IPS-18c (cell line): ENCODE results near the gene C3orf20.
"Not testable (repeated sequence)": the region's sequence is repeated elsewhere in the genome, so short reads cannot be mapped to it uniquely, and the experiment has no call there.

Experiments
- H3K4me3 ChIP-seq: 2 replicates; pipeline ENCODE4 v1.7.0; 2013; ENCODE audit warnings: low read depth, mild to moderate bottlenecking, low read length, moderate library complexity; ENCODE audit not compliant: insufficient read depth
- H3K9me3 ChIP-seq: one replicate; pipeline ENCODE4 v1.6.1; 2013; ENCODE audit warnings: mild to moderate bottlenecking, low read length, moderate library complexity; ENCODE audit not compliant: control insufficient read depth, insufficient read depth

C3orf20 gene

DNA sequence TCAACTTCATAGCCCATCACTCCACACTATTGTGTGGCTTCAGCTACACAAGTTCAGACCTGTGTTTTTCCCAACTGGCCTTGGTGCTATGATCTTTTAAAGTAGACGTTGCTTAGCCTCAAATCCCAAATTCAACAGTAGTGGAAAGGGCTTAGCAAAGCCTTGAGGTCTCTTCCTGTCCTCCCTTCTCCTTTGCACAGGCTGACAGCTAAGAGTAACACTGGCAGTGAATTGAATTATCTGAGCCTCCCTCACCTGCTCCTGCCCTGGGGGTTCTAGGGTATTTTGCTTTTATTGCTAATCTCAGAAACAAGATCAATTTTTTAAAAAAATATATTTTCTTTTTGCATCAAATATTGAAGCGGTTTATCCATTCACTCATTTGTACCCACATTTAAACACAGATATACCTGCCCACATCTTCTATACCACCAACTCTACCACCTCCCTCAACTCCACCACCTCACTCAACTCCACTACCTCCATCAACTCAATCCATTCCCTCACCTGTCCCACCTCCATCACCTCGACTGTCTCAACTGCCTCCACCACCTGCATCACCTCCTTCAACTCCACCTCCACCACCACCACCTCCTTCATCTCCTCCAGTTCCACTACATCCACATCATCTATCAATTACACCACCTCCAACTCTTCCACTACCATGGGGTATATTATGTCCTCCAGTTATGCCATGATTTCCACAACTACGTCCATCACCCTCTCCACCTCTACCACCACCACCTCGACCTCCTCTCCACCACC lies 133.7 kb downstream of the C3orf20 start:
- H3K4me3 ChIP-seq, result no peak overlapping the region
- no peaks in the 10 kb centered on the region for H3K9me3 ChIP-seq

DNA sequence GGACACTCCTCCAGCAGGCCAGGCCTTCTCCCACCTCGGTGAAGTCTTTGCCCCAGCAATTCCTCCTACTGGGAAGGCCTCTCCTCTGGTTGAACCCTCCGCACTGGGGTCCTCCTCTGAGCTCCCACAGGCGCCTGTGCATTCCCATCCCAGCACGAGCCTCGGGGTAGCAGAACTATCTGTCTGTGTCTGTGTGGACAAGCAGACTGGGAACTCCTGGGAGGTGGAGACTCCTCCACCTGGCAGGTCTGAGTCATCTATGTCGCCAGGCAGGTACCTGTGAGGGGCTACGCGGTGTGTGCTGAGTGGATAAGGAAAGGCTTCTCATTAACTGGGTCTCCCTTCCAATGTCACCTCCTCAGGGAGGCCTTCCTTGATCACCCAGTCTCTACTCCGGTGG lies 134.7 kb downstream of the C3orf20 start:
- H3K4me3 ChIP-seq, result peak overlapping the region; percentile 52
- H3K9me3 ChIP-seq, result not testable (repeated sequence)

DNA sequence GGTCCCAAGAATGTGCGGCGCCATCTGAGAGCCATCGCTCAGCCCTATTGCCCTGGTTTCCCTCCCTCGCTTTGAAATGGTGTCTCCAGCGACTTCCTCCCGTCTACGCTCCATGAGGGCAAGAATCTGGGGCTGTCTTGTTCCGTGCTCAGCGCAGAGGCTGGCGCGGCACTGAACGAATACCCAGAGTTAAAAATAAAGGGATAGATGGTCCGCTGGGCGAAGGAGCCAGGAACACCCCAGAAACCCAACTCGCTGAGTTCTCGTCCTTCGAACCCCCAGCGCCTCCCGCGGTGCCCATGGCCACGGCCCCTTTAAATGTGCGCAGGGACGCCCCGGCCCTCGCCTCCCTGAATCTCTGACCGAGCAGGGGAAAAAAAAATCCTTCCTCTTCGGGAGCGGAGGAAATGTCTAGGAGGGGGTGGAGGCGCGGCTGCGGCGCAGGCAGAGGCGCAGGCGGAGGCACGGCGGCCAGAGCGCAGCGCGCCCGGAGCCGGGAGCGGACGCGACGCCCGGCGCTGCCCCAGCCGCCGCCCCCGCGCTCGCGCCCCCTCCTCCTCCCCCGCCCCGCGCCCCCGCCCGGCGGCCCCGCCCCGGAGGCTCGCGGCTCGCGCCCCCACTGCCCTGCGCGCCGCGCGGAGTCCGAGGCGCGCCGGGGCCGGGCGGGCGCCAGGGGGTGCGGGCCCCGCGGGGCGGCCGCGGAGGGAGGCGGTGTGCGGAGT lies 135.3 kb downstream of the C3orf20 start:
- Histone ChIP-seq H3K4me3 (peak overlapping the region; percentile 60), H3K9me3 (no peaks in the 10 kb centered on the region)

DNA sequence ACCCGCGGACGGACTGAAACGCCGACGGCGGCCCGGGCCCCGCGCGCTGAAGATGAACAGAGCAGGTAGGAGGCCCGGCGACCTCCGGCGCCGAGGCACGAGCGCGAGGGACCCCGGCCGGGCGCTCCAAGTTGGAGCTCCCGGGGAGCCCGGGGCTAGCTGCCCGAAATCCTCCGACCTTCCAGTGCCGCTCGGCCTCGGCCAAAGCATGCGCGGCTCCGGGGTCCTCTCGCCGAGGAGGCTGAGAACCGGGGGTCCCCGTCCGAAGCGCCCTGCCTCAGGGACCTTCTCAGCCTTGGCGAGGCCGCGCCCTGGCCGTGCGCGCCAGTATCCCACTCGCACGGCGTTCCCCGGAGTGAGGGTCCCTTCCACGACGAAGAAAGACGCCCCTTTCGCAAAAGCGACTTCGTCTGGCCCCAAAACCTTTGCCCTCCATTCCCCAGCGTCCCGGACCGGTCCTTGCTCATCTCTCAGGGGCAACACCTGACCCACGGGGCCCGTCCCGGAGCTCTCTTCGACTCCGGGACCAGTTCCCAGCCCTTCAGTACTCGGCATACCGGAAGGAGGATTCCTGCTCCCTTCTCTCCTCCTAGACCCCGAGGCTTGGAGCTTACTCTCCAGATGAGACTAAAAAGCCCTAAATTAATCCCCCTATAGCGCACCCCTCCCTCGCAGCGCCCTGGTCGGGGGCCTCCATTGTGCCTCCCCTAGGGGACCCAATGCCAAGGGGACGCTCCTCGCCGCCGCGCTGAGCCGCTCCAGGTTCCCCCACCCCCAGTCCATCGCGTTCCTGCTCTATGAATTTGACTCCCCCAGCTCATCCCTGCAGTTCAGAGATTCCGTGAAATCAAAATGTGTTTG lies 136.1 kb downstream of the C3orf20 start:
- H3K4me3 ChIP-seq, result peak overlapping the region; percentile 60
- no peaks in the 10 kb centered on the region for H3K9me3 ChIP-seq

DNA sequence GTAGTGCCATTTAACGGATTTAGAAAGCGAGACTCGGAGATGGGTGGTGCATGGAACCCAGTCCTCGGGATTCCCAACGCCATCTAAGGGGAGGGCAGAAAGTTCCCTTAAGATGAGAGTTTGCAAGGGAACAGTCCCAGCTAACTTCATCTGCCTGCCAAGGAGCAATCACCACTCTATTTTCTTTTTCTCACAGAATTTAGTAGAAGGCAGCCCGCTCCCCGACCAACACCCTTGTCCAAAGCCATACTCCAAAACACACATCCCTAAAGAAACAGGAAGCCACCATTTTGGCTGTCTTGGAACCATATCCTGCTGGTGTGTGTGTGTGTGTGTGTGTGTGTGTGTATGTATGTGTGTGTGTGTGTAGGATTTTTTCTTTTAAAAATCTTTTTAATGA lies 136.7 kb downstream of the C3orf20 start:
- Histone ChIP-seq H3K9me3 (no peaks in the 10 kb centered on the region), H3K4me3 (peak overlapping the region; percentile 60)

DNA sequence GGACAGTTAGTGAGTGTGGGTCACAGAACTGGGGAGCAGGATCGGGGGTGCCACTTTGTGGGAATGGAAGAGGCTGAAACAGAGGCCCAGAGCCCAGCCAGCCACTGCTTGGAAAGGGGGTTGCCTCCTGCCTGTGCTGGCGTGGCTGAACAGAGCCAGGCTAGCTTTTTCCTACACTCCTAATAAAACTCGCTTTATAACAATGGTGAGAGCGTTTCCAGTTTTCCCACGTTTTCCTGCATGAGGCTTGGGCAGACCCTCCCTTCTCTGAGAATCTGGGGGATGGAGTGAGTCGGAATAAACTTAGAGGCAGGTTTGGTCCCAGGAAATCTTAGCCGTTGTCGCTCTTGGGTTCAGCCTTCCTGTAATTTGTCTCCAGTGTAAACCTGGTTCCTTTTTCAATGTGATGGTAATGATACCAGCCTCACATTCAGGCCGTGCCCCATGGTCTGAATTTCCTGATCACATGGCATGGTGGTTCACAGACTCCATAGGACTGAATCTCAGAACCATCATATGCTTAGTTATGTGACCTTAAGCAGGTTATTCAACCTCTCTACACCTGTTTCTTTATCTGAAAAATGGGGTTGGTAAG lies 137.4 kb downstream of the C3orf20 start:
- H3K4me3 ChIP-seq, result no peak overlapping the region
- no peaks in the 10 kb centered on the region for H3K9me3 ChIP-seq

DNA sequence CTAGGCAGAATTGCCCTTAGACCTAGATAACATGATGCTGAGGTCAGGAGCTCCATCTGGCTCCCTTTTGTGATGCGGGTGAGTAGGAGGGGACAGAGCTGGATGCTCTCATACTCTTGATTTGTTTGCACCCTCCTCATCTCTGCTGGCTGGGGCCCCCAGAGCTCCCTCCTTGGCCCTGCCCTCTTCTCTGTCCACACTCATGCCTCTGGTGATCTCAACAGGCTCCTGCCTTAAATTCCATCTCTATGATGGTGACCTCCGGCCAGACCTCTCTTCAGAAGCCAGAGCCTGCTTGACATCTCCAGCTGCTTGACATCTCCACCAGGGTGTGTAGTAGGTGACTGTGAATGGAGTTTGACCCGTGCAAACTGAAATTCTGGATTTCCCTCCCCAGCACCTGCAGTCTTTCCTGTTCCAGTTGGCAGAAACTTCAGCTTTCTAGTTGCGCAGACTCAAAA lies 139.5 kb downstream of the C3orf20 start:
- no peaks in the 10 kb centered on the region for H3K9me3 ChIP-seq
- H3K4me3 ChIP-seq, result no peak overlapping the region

DNA sequence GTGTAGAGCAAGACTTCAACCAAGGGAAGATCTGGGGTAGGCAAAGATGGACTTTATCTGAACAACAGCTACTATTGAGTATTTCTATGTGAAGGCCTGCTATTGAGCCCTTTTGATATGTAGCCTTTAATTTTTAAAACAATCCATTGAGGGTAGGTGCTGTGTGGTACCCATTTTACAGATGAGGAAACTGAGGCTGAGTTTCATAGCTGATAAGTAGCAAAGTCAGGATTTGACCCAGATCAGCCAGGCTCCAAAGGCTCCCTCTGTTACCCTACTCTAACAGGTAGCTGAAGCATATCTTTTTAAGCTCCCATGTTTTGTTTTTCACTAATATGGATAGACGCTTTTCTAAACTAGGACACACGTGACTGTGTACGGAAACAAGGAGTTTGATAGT lies 141.4 kb downstream of the C3orf20 start:
- Histone ChIP-seq H3K4me3 (no peak overlapping the region), H3K9me3 (no peaks in the 10 kb centered on the region)

DNA sequence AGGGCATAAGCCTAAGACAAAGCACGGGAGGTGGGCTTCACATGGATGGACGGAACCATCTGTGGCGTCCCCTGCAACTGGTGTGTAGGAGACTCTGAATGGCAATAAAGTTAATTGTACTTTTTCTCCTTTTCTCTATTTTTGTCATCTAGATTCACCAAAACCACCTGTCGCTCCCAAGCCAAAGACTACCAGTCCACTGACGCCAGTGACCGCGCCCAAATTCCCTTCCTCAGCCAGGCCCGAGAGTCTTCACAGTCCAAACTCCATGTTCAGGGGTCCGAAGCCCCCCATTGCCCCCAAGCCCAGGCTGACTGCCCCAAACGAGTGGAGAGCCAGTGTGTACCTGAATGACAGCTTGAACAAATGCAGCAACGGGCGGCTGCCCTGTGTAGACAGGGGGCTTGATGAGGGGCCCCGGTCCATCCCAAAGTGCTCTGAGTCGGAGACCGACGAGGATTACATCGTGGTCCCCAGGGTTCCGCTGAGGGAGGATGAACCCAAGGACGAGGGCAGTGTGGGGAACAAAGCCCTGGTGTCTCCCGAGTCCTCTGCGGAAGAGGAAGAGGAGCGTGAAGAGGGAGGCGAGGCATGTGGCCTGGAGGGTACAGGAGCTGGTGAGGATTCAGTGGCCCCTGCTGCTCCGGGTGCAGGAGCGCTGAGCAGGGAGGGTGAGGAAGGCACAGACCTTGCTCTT lies 144.0 kb downstream of the C3orf20 start, which contains the start of gene FGD5:
Gene FGD5, plus strand, starts transcription at position 159 of the 697 bp plus-strand sequence. Its CDS starts 110 bp downstream, at position 269.
- H3K4me3 ChIP-seq, result no peak within 1 kb of the TSS
- H3K9me3 ChIP-seq, result no peaks in the 10 kb centered on the region

DNA sequence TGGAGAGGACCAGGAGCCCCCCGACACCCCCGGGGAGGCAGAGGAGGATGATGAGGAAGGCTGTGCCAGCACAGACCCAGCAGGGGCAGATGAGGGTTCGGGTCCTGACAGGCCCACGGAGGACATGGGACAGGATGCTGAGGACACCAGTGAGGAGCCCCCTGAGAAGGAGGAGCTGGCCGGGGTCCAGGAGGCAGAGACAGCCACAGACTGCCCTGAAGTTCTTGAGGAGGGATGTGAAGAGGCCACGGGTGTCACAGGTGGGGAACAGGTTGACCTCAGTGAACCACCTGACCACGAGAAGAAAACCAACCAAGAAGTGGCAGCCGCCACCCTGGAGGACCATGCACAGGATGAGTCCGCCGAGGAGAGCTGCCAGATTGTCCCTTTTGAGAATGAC lies 144.7 kb downstream of the C3orf20 start:
- Histone ChIP-seq H3K9me3 (no peaks in the 10 kb centered on the region), H3K4me3 (no peak overlapping the region)

DNA sequence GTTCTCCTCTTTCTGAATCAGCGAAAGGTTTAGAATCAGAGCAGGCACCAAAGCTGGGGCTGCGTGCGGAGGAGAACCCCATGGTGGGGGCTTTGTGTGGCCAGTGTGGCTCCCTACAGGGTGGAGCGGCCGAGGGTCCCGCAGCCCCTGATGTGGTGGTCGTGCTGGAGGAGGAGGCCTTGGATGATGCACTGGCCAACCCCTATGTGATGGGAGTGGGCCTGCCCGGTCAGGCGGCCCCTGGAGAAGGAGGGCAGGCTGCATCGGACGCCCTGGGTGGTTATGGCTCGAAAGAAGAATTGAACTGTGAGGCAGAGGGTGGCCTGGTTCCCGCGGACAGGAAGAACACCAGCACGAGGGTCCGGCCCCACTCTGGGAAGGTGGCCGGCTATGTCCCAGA lies 145.2 kb downstream of the C3orf20 start:
- Histone ChIP-seq H3K9me3 (no peaks in the 10 kb centered on the region), H3K4me3 (no peak overlapping the region)

DNA sequence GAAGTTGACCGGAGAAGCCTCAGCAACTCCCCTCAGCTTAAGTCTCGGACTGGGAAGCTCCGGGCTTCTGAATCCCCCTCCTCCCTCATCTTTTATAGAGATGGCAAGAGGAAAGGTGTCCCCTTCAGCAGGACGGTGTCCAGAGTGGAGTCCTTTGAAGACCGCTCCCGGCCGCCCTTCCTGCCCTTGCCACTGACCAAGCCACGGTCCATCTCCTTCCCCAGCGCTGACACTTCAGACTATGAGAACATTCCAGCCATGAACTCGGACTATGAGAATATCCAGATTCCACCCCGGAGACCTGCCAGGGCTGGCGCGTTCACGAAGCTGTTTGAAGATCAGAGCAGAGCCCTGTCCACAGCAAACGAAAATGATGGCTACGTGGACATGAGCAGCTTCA lies 146.2 kb downstream of the C3orf20 start:
- Histone ChIP-seq H3K9me3 (no peaks in the 10 kb centered on the region), H3K4me3 (no peak overlapping the region)

DNA sequence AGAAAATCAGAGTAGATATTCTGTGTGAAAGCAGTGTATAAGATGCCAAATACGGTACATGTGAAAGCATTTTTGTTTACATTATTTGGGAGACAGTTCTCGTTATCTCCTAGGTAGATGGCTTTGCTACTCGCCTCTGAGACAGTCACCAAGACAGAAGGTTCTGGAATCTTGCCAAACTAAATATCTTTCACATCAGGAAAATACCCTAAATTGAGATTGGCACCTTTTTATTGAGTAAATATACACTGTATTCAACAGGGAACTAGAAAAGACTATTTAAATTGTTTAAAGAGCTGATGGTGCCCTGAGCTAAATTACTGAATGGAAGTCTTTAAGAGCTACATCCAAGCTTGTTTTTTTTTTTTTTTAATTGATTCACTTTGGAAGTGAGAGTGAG lies 147.2 kb downstream of the C3orf20 start:
- no peaks in the 10 kb centered on the region for H3K9me3 ChIP-seq
- no peak overlapping the region for H3K4me3 ChIP-seq
